Sigmoid colon (tissue), 7 donors: Measurements from ENCODE around the gene RPL35. TPM values are rescaled to one million over a fixed set of nuclear protein-coding genes. Genes with fewer than 3 reads are reported as not detected.

ENCODE experiments used
- DNase-seq: peaks from one replicate; pipeline ENCODE4 v3.0.0-alpha.2; 2019
- H3K27ac ChIP-seq, 4 donors: fragments of 200-600 bp; sonication (generic); one replicate each; pipeline ENCODE4 v1.5.1; 2016 to 2019; ENCODE audit warnings: mild to moderate bottlenecking in 1 of 4
- H3K27me3 ChIP-seq, 3 donors: fragments of 200-600 bp; sonication (generic); one replicate each; pipeline ENCODE4 v1.5.1; 2019; ENCODE audit warnings: mild to moderate bottlenecking in 1 of 3
- H3K36me3 ChIP-seq, 4 donors: fragments of 200-600 bp; sonication (generic); one replicate each; pipeline ENCODE4 v1.5.1; 2016 to 2019
- H3K4me1 ChIP-seq, 4 donors: fragments of 200-600 bp; sonication (generic); one replicate each; pipeline ENCODE4 v1.5.1; 2017 to 2019
- H3K4me3 ChIP-seq, 4 donors: fragments of 200-600 bp; sonication (generic); one replicate each; pipeline ENCODE4 v1.5.1; 2017 to 2019; ENCODE audit warnings: mild to moderate bottlenecking in 2 of 4, moderate library complexity in 1 of 4
- H3K9me3 ChIP-seq, 4 donors: fragments of 200-600 bp in 3 of 4; sonication (generic) in 3 of 4; one replicate each; pipeline versions ENCODE4 v1.5.1 to v1.6.1; 2013 to 2019
- CTCF ChIP-seq, 4 experiments: fragments of 450-650 bp in 3 of 4; fragments of 200-600 bp in 1 of 4; IDR thresholded peaks; one replicate each; pipeline ENCODE4 v1.5.1; 2016 to 2019; ENCODE audit warnings: antibody characterized with exemption in 4 of 4, mild to moderate bottlenecking in 3 of 4, moderate library complexity in 2 of 4
- EP300 ChIP-seq, 4 donors: sonication (generic); formaldehyde crosslinking; IDR thresholded peaks; one replicate each; pipeline ENCODE4 v1.6.1; 2017; ENCODE audit warnings: antibody characterized with exemption in 4 of 4
- POLR2A ChIP-seq, 2 donors: fragments of 450-650 bp; IDR thresholded peaks; one replicate each; pipeline ENCODE4 v1.6.1; 2016; ENCODE audit warnings: antibody characterized with exemption in 2 of 2, mild to moderate bottlenecking in 2 of 2, moderate library complexity in 2 of 2
- POLR2AphosphoS5 ChIP-seq, 4 donors: sonication (generic); formaldehyde crosslinking; IDR thresholded peaks; one replicate each; pipeline ENCODE4 v1.6.1; 2017; ENCODE audit warnings: antibody characterized with exemption in 4 of 4
- WGBS, 2 donors: extraction: QIAGEN DNeasy Blood & Tissue Kit; methylation state at CpG; one replicate each; pipeline ENCODE4 v1.1.7; 2013; 5-methylcytosine and 5-hydroxymethylcytosine counted together
- intact Hi-C: fragments of 100-400 bp; cut with DNase I; formaldehyde crosslinking; loops from one replicate; pipeline ENCODE4 v1.15.1; 2023
- polyA plus RNA-seq, 3 donors: library from polyadenylated mRNA; stranded (reverse); fragments of 200-250 nt; gene quantifications; one replicate each; pipeline ENCODE4 v1.2.3, GENCODE V29; 2013
- small RNA-seq, 3 donors: library from RNA; depleted of rRNA; stranded (forward); fragments of <200 nt; gene quantifications; one replicate each; pipeline ENCODE3, GENCODE V24; 2016
- total RNA-seq, 4 donors: library from RNA; depleted of rRNA; stranded (reverse); fragments of >200 nt; gene quantifications; one replicate each; pipeline ENCODE4 v1.1.0, GENCODE V29; 2016
- donor health status: healthy with polysubstance abuse.
- donor health status: Bipolar disorder and iron deficiency.
- donor health status: healthy.

Gene RPL35
- total and polyA plus RNA-seq, 7 donors: 1,773 to 4,971 (median 3,683) TPM

GRCh38 chr9:124809741-124810500, 51.8 kb downstream of the RPL35 start:
- peak overlapping the region; percentile 73 to 95 (median 80) for H3K27ac ChIP-seq
- H3K9me3 ChIP-seq: no peaks in the 10 kb centered on the region
- H3K4me1 ChIP-seq: peaks cover 0 to 43% (median 41%) of the 10 kb centered on the region in 4 donors
- no peak overlapping the region for H3K4me3 ChIP-seq
- DNase-seq: no peak
- peaks cover 0 to 15% (median 2%) of the 10 kb centered on the region in 4 donors for H3K36me3 ChIP-seq
- intact Hi-C loops: no loop called here
- H3K27me3 ChIP-seq: no peaks in the 10 kb centered on the region
- WGBS, 2 donors: 94 to 97% methylated on average over 60 of the region's 60 CpGs
- TF ChIP-seq EP300 (IDR thresholded peaks at IDR 0.05) (no peak), POLR2A (IDR thresholded peaks at IDR 0.05) (no peak), CTCF (IDR thresholded peaks at IDR 0.05) (no peak), POLR2AphosphoS5 (IDR thresholded peaks at IDR 0.05) (no peak)

- 95% methylated on average over 6 of the region's 6 CpGs for WGBS, 2 donors
- peaks cover 0 to 22% (median 2%) of the 10 kb centered on the region in 4 donors for H3K36me3 ChIP-seq
- no peaks in the 10 kb centered on the region for H3K27me3 ChIP-seq
- intact Hi-C loops: no loop called here
- no peaks in the 10 kb centered on the region for H3K9me3 ChIP-seq
- H3K4me1 ChIP-seq: peaks cover 0 to 41% (median 39%) of the 10 kb centered on the region in 4 donors
- no peak for DNase-seq
- H3K27ac ChIP-seq: peak overlapping the region in 1 of 4 donors; percentile 95
- TF ChIP-seq EP300 (IDR thresholded peaks at IDR 0.05) (no peak), POLR2AphosphoS5 (IDR thresholded peaks at IDR 0.05) (no peak), CTCF (IDR thresholded peaks at IDR 0.05) (no peak), POLR2A (IDR thresholded peaks at IDR 0.05) (no peak)
- H3K4me3 ChIP-seq: no peak overlapping the region
Observed at GRCh38 chr9:124809211-124809610, 52.5 kb downstream of the RPL35 start.

GRCh38 chr9:124808246-124808956, 53.4 kb downstream of the RPL35 start:
- intact Hi-C loops: no loop called here
- WGBS, 2 donors: 89 to 94% methylated on average over 12 of the region's 12 CpGs
- H3K27me3 ChIP-seq: no peaks in the 10 kb centered on the region
- H3K9me3 ChIP-seq: no peaks in the 10 kb centered on the region
- H3K36me3 ChIP-seq: peaks cover 0 to 24% (median 2%) of the 10 kb centered on the region in 4 donors
- H3K27ac ChIP-seq: no peak overlapping the region
- H3K4me3 ChIP-seq: no peak overlapping the region
- peaks cover 0 to 33% (median 31%) of the 10 kb centered on the region in 4 donors for H3K4me1 ChIP-seq
- no peak for DNase-seq
- TF ChIP-seq CTCF (IDR thresholded peaks at IDR 0.05): no peak

Small RNA genes within 50 kb of the gene (small RNA-seq; reads per million reads assigned to genes)
- gene RNU4-82P: 0 reads per million in 3 donors

Other genes with a start within 250 kb of the RPL35 start
- 1 to 10 TPM; 1.2 to 3.0 (median 2.0) TPM for gene NR6A1, start 90.6 kb downstream of the RPL35 start, total RNA-seq
- gene NR6A1, start 90.6 kb downstream of the RPL35 start, polyA plus RNA-seq: 1 to 10 TPM in 1 of 3 donors, under 1 TPM in 2; 0.60 to 1.8 (median 0.69) TPM
- gene OLFML2A, start 84.8 kb downstream of the RPL35 start, total RNA-seq: 100 to 1,000 TPM in 1 of 4 donors, 10 to 100 TPM in 3; 60.0 to 147 (median 65.5) TPM
- 1 to 10 TPM in 1 of 3 donors, under 1 TPM in 2; 0.46 to 3.4 (median 0.60) TPM for gene OLFML2A, start 84.8 kb downstream of the RPL35 start, polyA plus RNA-seq
- not detected for gene WDR38, start 8.5 kb downstream of the RPL35 start, total RNA-seq
- gene WDR38, start 8.5 kb downstream of the RPL35 start, polyA plus RNA-seq: not detected
- gene ARPC5L, start 173 bp upstream of the RPL35 start, total RNA-seq: 10 to 100 TPM; 16.9 to 26.2 (median 24.5) TPM
- gene ARPC5L, start 173 bp upstream of the RPL35 start, polyA plus RNA-seq: 10 to 100 TPM; 57.7 to 70.3 (median 65.7) TPM
- gene GOLGA1, start 79.1 kb upstream of the RPL35 start, total RNA-seq: 10 to 100 TPM; 15.1 to 32.1 (median 23.6) TPM
- 10 to 100 TPM in 2 of 3 donors, 1 to 10 TPM in 1; 7.8 to 12.7 (median 11.2) TPM for gene GOLGA1, start 79.1 kb upstream of the RPL35 start, polyA plus RNA-seq